GM12864 (cell line): ENCODE data around the gene RFC1.
"Not testable (repeated sequence)": the region's sequence is repeated elsewhere in the genome, so short reads cannot be mapped to it uniquely, and the experiment has no call there.

Experiments used
- DNase-seq: peaks from one replicate; pipeline ENCODE4 v3.0.0-alpha.2; 2011; ENCODE audit warnings: low read depth
- H3K4me3 ChIP-seq: 2 replicates; pipeline ENCODE4 v1.5.1; 2011; ENCODE audit warnings: mild to moderate bottlenecking, low read depth, low read length, control low read depth
- TF ChIP-seq, protein P1 (sequence below): IDR thresholded peaks from 2 replicates; pipeline ENCODE4 v1.5.1; 2011; ENCODE audit warnings: low read depth, mild to moderate bottlenecking, moderate library complexity, low read length, control low read depth, inconsistent platforms; ENCODE audit errors: missing control alignments

The RFC1 gene

DNA sequence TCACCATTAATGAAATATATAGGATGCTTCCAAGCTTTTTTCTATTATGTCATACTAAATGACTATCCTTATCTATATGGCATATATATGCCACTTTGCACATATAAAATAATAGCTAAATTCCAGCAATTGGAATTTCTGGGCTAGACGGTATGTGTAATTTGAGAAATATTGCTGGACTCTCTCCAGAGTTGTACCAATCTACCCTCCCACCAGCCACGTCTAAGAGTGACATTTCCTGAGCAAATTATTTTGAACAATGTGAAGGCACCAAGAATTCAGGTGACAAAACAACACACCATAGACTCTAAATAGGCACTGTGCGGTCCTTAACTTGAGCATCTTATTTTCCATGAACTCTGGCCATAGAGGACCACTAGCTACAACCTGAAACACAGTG lies 62.3 kb downstream of the RFC1 start:
- no peak for DNase-seq
- TF ChIP-seq, protein P1, sequence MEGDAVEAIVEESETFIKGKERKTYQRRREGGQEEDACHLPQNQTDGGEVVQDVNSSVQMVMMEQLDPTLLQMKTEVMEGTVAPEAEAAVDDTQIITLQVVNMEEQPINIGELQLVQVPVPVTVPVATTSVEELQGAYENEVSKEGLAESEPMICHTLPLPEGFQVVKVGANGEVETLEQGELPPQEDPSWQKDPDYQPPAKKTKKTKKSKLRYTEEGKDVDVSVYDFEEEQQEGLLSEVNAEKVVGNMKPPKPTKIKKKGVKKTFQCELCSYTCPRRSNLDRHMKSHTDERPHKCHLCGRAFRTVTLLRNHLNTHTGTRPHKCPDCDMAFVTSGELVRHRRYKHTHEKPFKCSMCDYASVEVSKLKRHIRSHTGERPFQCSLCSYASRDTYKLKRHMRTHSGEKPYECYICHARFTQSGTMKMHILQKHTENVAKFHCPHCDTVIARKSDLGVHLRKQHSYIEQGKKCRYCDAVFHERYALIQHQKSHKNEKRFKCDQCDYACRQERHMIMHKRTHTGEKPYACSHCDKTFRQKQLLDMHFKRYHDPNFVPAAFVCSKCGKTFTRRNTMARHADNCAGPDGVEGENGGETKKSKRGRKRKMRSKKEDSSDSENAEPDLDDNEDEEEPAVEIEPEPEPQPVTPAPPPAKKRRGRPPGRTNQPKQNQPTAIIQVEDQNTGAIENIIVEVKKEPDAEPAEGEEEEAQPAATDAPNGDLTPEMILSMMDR: no peak
- H3K4me3 ChIP-seq: no peak overlapping the region

DNA sequence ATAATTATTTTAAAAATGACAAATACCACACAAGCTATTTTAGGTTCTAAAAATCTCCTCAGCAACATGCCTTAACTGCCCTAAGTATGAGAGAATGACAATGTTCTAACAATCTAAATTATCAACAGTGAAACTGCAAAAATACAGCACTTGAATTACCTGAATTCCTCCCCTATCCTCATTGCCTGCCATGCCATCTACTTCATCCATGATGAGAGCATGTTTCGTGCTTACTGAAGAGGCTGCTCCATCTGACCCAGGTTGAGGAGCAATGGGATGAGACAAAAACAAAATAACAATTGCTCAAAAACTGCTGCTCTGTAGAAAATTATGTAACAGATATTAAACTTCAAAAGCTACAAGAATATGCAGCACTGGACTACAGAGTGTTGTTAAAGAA lies 63.3 kb downstream of the RFC1 start:
- DNase-seq: no peak
- no peak overlapping the region for H3K4me3 ChIP-seq
- TF ChIP-seq, protein P1: no peak

DNA sequence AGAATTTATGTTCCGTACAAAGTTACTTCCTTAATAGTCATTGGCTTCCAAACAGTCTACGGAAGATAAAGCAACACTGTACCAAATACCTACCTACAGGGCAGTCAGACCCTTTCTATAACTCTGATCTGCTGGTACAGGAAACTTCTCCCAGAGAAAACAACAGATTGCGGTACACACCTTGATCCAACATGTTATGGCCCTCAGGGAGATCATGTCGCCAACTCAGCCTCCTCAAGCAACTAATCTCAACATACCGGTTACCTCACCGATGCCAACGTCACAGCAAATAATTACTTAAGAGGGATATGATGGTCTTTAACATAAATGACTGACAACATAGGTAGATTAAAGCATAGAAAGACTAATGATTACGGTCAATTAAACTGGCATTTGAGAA lies 70.4 kb downstream of the RFC1 start:
- no peak overlapping the region for H3K4me3 ChIP-seq
- TF ChIP-seq, protein P1: no peak
- no peak for DNase-seq

DNA sequence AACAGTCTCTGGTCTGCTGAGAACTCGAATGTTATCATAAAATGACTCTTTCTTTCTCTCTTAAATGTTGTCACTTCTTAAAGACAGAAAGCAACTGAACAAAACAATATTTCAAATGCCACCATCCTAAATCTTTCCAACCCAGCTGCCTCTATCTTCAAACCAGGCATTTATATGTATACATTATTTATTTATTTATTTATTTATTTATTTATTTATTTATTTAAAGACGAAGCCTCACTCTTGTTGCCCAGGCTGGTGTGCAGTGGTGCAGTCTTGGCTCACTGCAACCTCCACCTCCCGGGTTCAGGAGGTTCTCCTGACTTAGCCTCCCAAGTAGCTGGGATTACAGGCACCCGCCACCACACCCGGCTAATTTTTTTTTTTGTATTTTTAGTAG lies 73.7 kb downstream of the RFC1 start:
- DNase-seq, H3K4me3 ChIP-seq: not testable (repeated sequence)

DNA sequence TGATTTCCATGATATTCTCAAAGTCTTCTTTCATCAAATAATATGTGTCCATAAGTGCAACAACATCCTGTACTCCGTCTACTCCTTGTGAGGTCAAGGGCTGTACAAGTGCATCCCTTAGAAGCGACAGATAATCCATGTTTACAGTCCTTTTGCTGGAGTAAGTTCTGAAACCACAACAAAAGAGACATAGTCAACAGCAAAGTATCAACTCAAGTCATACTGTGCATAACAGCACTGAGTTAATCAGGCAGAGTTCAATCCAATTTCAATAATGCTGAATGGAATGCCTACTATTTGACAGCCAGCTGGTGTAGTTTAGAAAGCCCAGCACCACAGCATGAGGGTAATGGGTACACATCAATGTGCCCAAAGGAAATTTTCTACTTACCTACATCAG lies 74.5 kb downstream of the RFC1 start:
- no peak overlapping the region for H3K4me3 ChIP-seq
- TF ChIP-seq, protein P1: no peak
- no peak for DNase-seq

DNA sequence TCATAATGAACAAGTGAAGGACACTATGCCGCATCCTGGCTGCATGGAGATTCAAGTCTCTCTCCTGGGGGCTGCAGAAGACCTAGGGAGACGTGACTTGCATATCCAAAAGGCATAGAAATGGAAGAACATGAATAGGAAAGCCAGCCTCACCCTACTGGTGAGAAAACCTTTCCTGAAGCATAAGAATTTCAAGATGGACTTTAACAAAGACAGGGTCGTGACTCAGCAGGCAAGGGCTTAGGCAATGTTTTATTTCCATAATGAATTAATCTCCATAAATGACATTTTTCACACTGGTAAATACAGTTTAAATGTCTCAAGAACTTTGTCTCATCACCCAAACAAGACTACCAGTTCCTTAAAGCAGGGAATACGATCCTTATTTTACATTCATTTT lies 78.9 kb downstream of the RFC1 start:
- TF ChIP-seq, protein P1: no peak
- no peak for DNase-seq

DNA sequence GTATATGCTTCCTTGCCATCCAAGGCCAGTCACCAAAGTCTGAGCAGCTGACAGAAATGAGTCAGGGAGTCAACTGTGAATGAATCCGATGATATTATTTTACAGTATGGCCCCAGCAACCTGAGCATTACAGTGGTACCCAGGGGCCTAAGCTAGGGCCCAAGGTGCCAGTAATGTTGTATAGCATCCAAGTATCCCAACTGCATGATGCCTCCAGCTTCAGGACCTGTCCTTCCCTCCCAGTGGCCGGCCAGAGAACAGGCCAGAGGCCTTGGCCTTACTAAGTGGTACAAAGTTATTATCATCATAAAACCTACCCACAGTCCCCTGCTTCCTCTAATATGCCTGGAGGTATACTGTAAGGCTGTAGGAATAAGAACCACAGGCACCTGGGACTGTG lies 79.9 kb downstream of the RFC1 start:
- DNase-seq: no peak
- TF ChIP-seq, protein P1: no peak
- no peak overlapping the region for H3K4me3 ChIP-seq

More for the DNA sequence above, 78.9 kb downstream of the RFC1 start:
- no peak overlapping the region for H3K4me3 ChIP-seq

DNA sequence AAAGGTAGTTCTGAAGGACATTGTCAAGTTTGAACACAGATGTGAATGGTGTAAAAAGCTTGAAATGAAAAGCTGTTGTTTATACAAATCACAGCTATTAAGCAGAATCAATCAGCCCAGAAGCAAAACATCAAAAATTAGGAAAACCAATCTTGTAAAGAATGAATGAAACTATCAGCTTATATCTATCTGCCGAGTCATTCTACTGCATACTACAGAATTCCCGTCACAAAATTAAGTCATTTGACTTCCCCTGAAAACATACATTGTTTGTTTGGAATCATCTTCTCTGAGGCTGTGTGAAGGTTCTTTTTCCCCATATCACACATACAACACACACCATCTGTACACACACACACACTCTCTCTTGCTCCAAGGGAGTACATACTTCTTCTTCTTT lies 80.3 kb downstream of the RFC1 start:
- TF ChIP-seq, protein P1: no peak
- DNase-seq: no peak
- no peak overlapping the region for H3K4me3 ChIP-seq
